ENCODE results near the gene KRT72.

KRT72 gene

GRCh38 chr12:52607314-52607713 lies 6.1 kb upstream of the KRT72 start:
- POLR2A ChIA-PET, result no interaction called here
- no peak for DNase-seq
- Histone ChIP-seq H3K27me3 (replicated peaks in 2 of 5; ENCODE audit: control insufficient read depth in 4 of 5, insufficient read depth in 5 of 5, low read length in 4 of 5) (peaks cover 0 to 7% (median 5%) of the 10 kb centered on the region in 5 experiments), H3K4me3 (ENCODE audit: control insufficient read depth in 1 of 7, extremely low read depth in 1 of 7, insufficient read depth in 4 of 7, low read depth in 2 of 7, low read length in 6 of 7) (no peak overlapping the region), H3K9me3 (ENCODE audit: control extremely low read depth in 1 of 5, control insufficient read depth in 4 of 5, insufficient read depth in 2 of 5, low read depth in 1 of 5, low read length in 4 of 5) (no peaks in the 10 kb centered on the region), H3K27ac (ENCODE audit: insufficient read depth in 1 of 2, low read depth in 1 of 2, low read length in 2 of 2, poor library complexity in 1 of 2, severe bottlenecking in 2 of 2) (no peak overlapping the region), H3K4me1 (ENCODE audit: control extremely low read depth in 1 of 4, control insufficient read depth in 4 of 4, insufficient read depth in 4 of 4, low read length in 3 of 4) (peaks cover 3 to 11% (median 6%) of the 10 kb centered on the region in 4 experiments), H3K36me3 (ENCODE audit: control insufficient read depth in 4 of 4, insufficient read depth in 4 of 4, low read length in 3 of 4) (no peaks in the 10 kb centered on the region)
- CTCF ChIA-PET, result interaction anchor here (2.0 kb wide), 1 partner anchor 15 kb away, joined by 5 read pairs; no protein-coding TSS in a partner anchor
- 90% methylated on average over 1 of the region's 1 CpG for WGBS (ENCODE audit: insufficient coverage)

GRCh38 chr12:52606581-52607218 lies 5.4 kb upstream of the KRT72 start:
- no peak for DNase-seq
- no peak overlapping the region for H3K27ac ChIP-seq (ENCODE audit: insufficient read depth in 1 of 2, low read depth in 1 of 2, low read length in 2 of 2, poor library complexity in 1 of 2, severe bottlenecking in 2 of 2)
- peaks cover 0 to 13% (median 11%) of the 10 kb centered on the region in 5 experiments for H3K27me3 ChIP-seq (replicated peaks in 2 of 5; ENCODE audit: control insufficient read depth in 4 of 5, insufficient read depth in 5 of 5, low read length in 4 of 5)
- H3K9me3 ChIP-seq (ENCODE audit: control extremely low read depth in 1 of 5, control insufficient read depth in 4 of 5, insufficient read depth in 2 of 5, low read depth in 1 of 5, low read length in 4 of 5), result no peaks in the 10 kb centered on the region
- CTCF ChIA-PET, result interaction anchor here (0.7 to 2.0 kb wide), 2 partner anchors 9 to 15 kb away, joined by 3 to 5 read pairs; no protein-coding TSS in a partner anchor
- WGBS (ENCODE audit: insufficient coverage), result 100% methylated on average over 4 of the region's 7 CpGs
- no peaks in the 10 kb centered on the region for H3K36me3 ChIP-seq (ENCODE audit: control insufficient read depth in 4 of 4, insufficient read depth in 4 of 4, low read length in 3 of 4)
- no peak overlapping the region for H3K4me3 ChIP-seq (ENCODE audit: control insufficient read depth in 1 of 7, extremely low read depth in 1 of 7, insufficient read depth in 4 of 7, low read depth in 2 of 7, low read length in 6 of 7)
- POLR2A ChIA-PET, result no interaction called here
- H3K4me1 ChIP-seq (ENCODE audit: control extremely low read depth in 1 of 4, control insufficient read depth in 4 of 4, insufficient read depth in 4 of 4, low read length in 3 of 4), result peaks cover 3 to 11% (median 6%) of the 10 kb centered on the region in 4 experiments

GRCh38 chr12:52606096-52606495 lies 4.8 kb upstream of the KRT72 start:
- WGBS (ENCODE audit: insufficient coverage), result 0% methylated on average over 1 of the region's 3 CpGs
- Histone ChIP-seq H3K9me3 (ENCODE audit: control extremely low read depth in 1 of 5, control insufficient read depth in 4 of 5, insufficient read depth in 2 of 5, low read depth in 1 of 5, low read length in 4 of 5) (no peaks in the 10 kb centered on the region), H3K36me3 (ENCODE audit: control insufficient read depth in 4 of 4, insufficient read depth in 4 of 4, low read length in 3 of 4) (no peaks in the 10 kb centered on the region), H3K27ac (ENCODE audit: insufficient read depth in 1 of 2, low read depth in 1 of 2, low read length in 2 of 2, poor library complexity in 1 of 2, severe bottlenecking in 2 of 2) (no peak overlapping the region), H3K27me3 (replicated peaks in 2 of 5; ENCODE audit: control insufficient read depth in 4 of 5, insufficient read depth in 5 of 5, low read length in 4 of 5) (peaks cover 0 to 19% (median 14%) of the 10 kb centered on the region in 5 experiments), H3K4me3 (ENCODE audit: control insufficient read depth in 1 of 7, extremely low read depth in 1 of 7, insufficient read depth in 4 of 7, low read depth in 2 of 7, low read length in 6 of 7) (no peak overlapping the region), H3K4me1 (ENCODE audit: control extremely low read depth in 1 of 4, control insufficient read depth in 4 of 4, insufficient read depth in 4 of 4, low read length in 3 of 4) (peaks cover 3 to 13% (median 8%) of the 10 kb centered on the region in 4 experiments)
- ChIA-PET CTCF (interaction anchor here (0.7 to 2.0 kb wide), 2 partner anchors 9 to 14 kb away, joined by 3 to 5 read pairs; no protein-coding TSS in a partner anchor), POLR2A (no interaction called here)
- no peak for DNase-seq

GRCh38 chr12:52605542-52605941 lies 4.3 kb upstream of the KRT72 start:
- WGBS (ENCODE audit: insufficient coverage), result 100% methylated on average over 1 of the region's 1 CpG

GRCh38 chr12:52604859-52605258 lies 3.6 kb upstream of the KRT72 start:
- Histone ChIP-seq H3K9me3 (ENCODE audit: control extremely low read depth in 1 of 5, control insufficient read depth in 4 of 5, insufficient read depth in 2 of 5, low read depth in 1 of 5, low read length in 4 of 5) (no peaks in the 10 kb centered on the region), H3K36me3 (ENCODE audit: control insufficient read depth in 4 of 4, insufficient read depth in 4 of 4, low read length in 3 of 4) (no peaks in the 10 kb centered on the region), H3K4me1 (ENCODE audit: control extremely low read depth in 1 of 4, control insufficient read depth in 4 of 4, insufficient read depth in 4 of 4, low read length in 3 of 4) (peaks cover 0 to 7% (median 4%) of the 10 kb centered on the region in 4 experiments), H3K27me3 (replicated peaks in 2 of 5; ENCODE audit: control insufficient read depth in 4 of 5, insufficient read depth in 5 of 5, low read length in 4 of 5) (peaks cover 0 to 31% (median 14%) of the 10 kb centered on the region in 5 experiments), H3K4me3 (ENCODE audit: control insufficient read depth in 1 of 7, extremely low read depth in 1 of 7, insufficient read depth in 4 of 7, low read depth in 2 of 7, low read length in 6 of 7) (no peak overlapping the region), H3K27ac (ENCODE audit: insufficient read depth in 1 of 2, low read depth in 1 of 2, low read length in 2 of 2, poor library complexity in 1 of 2, severe bottlenecking in 2 of 2) (no peak overlapping the region)
- no peak for DNase-seq
- POLR2A ChIA-PET, result no interaction called here
- CTCF ChIA-PET, result interaction anchor here (1.0 kb wide), 1 partner anchor 268 kb away, joined by 3 read pairs; no protein-coding TSS in a partner anchor

More at GRCh38 chr12:52605542-52605941, 4.3 kb upstream of the KRT72 start:
- DNase-seq, result no peak
- CTCF ChIA-PET, result interaction anchor here (1.0 to 2.0 kb wide), 2 partner anchors 14 to 267 kb away, joined by 3 to 5 read pairs; no protein-coding TSS in a partner anchor
- no peaks in the 10 kb centered on the region for H3K36me3 ChIP-seq (ENCODE audit: control insufficient read depth in 4 of 4, insufficient read depth in 4 of 4, low read length in 3 of 4)
- H3K9me3 ChIP-seq (ENCODE audit: control extremely low read depth in 1 of 5, control insufficient read depth in 4 of 5, insufficient read depth in 2 of 5, low read depth in 1 of 5, low read length in 4 of 5), result no peaks in the 10 kb centered on the region
- peaks cover 0 to 25% (median 14%) of the 10 kb centered on the region in 5 experiments for H3K27me3 ChIP-seq (replicated peaks in 2 of 5; ENCODE audit: control insufficient read depth in 4 of 5, insufficient read depth in 5 of 5, low read length in 4 of 5)
- H3K27ac ChIP-seq (ENCODE audit: insufficient read depth in 1 of 2, low read depth in 1 of 2, low read length in 2 of 2, poor library complexity in 1 of 2, severe bottlenecking in 2 of 2), result no peak overlapping the region
- H3K4me1 ChIP-seq (ENCODE audit: control extremely low read depth in 1 of 4, control insufficient read depth in 4 of 4, insufficient read depth in 4 of 4, low read length in 3 of 4), result peaks cover under 1 to 13% (median 7%) of the 10 kb centered on the region in 4 experiments
- POLR2A ChIA-PET, result no interaction called here
- no peak overlapping the region for H3K4me3 ChIP-seq (ENCODE audit: control insufficient read depth in 1 of 7, extremely low read depth in 1 of 7, insufficient read depth in 4 of 7, low read depth in 2 of 7, low read length in 6 of 7)

GRCh38 chr12:52603314-52603713 lies 2.1 kb upstream of the KRT72 start:
- CTCF ChIA-PET, result no interaction called here
- Histone ChIP-seq H3K27ac (ENCODE audit: insufficient read depth in 1 of 2, low read depth in 1 of 2, low read length in 2 of 2, poor library complexity in 1 of 2, severe bottlenecking in 2 of 2) (no peak overlapping the region), H3K36me3 (ENCODE audit: control insufficient read depth in 4 of 4, insufficient read depth in 4 of 4, low read length in 3 of 4) (no peaks in the 10 kb centered on the region), H3K4me1 (ENCODE audit: control extremely low read depth in 1 of 4, control insufficient read depth in 4 of 4, insufficient read depth in 4 of 4, low read length in 3 of 4) (peaks cover 0 to 6% (median 4%) of the 10 kb centered on the region in 4 experiments), H3K4me3 (ENCODE audit: control insufficient read depth in 1 of 7, extremely low read depth in 1 of 7, insufficient read depth in 4 of 7, low read depth in 2 of 7, low read length in 6 of 7) (no peak overlapping the region), H3K9me3 (ENCODE audit: control extremely low read depth in 1 of 5, control insufficient read depth in 4 of 5, insufficient read depth in 2 of 5, low read depth in 1 of 5, low read length in 4 of 5) (no peaks in the 10 kb centered on the region), H3K27me3 (replicated peaks in 2 of 5; ENCODE audit: control insufficient read depth in 4 of 5, insufficient read depth in 5 of 5, low read length in 4 of 5) (peaks cover 2 to 45% (median 19%) of the 10 kb centered on the region in 5 experiments)
- no CpG with 5 or more reads among the region's 2 CpGs for WGBS (ENCODE audit: insufficient coverage)
- POLR2A ChIA-PET, result no interaction called here
- DNase-seq, result no peak

- no peak overlapping the region for H3K4me3 ChIP-seq (ENCODE audit: control insufficient read depth in 1 of 7, extremely low read depth in 1 of 7, insufficient read depth in 4 of 7, low read depth in 2 of 7, low read length in 6 of 7)
- CTCF ChIA-PET, result no interaction called here
- no peak overlapping the region for H3K27ac ChIP-seq (ENCODE audit: insufficient read depth in 1 of 2, low read depth in 1 of 2, low read length in 2 of 2, poor library complexity in 1 of 2, severe bottlenecking in 2 of 2)
- DNase-seq, result no peak
- H3K27me3 ChIP-seq (replicated peaks in 2 of 5; ENCODE audit: control insufficient read depth in 4 of 5, insufficient read depth in 5 of 5, low read length in 4 of 5), result peaks cover 2 to 45% (median 24%) of the 10 kb centered on the region in 5 experiments
- WGBS (ENCODE audit: insufficient coverage), result 97% methylated on average over 5 of the region's 5 CpGs
- no peaks in the 10 kb centered on the region for H3K36me3 ChIP-seq (ENCODE audit: control insufficient read depth in 4 of 4, insufficient read depth in 4 of 4, low read length in 3 of 4)
- POLR2A ChIA-PET, result no interaction called here
- H3K4me1 ChIP-seq (ENCODE audit: control extremely low read depth in 1 of 4, control insufficient read depth in 4 of 4, insufficient read depth in 4 of 4, low read length in 3 of 4), result peaks cover 0 to 6% (median 4%) of the 10 kb centered on the region in 4 experiments
- H3K9me3 ChIP-seq (ENCODE audit: control extremely low read depth in 1 of 5, control insufficient read depth in 4 of 5, insufficient read depth in 2 of 5, low read depth in 1 of 5, low read length in 4 of 5), result no peaks in the 10 kb centered on the region
These were observed 1.3 kb upstream of the KRT72 start for GRCh38 chr12:52602552-52602951.

Measured in common myeloid progenitor, CD34-positive (primary cell).